Mammary epithelial cell (primary cell): ENCODE measurements around the gene A2ML1.

ENCODE experiments used
- CTCF ChIP-seq, 2 donors: IDR thresholded peaks in 1 of 2; conservative IDR thresholded peaks in 1 of 2; 2 replicates each; pipeline ENCODE4 v1.5.1; 2011 to 2012; ENCODE audit warnings: inconsistent platforms in 2 of 2, low read length in 2 of 2, mild to moderate bottlenecking in 2 of 2, control low read depth in 1 of 2, low read depth in 1 of 2; ENCODE audit not compliant: insufficient read depth in 1 of 2; ENCODE audit errors: extremely low read depth in 1 of 2
- EZH2 ChIP-seq: IDR thresholded peaks from 2 replicates; pipeline ENCODE4 v1.6.1; 2012; ENCODE audit warnings: low read length, inconsistent platforms, borderline replicate concordance

GRCh38 chr12:8827551-8828256 is 5.3 kb downstream of the A2ML1 start:
- TF ChIP-seq CTCF (conservative IDR thresholded peaks at IDR 0.05 in 1 of 2, IDR thresholded peaks at IDR 0.05 in 1 of 2; ENCODE audit: extremely low read depth in 1 of 2, insufficient read depth in 1 of 2, low read depth in 1 of 2, low read length in 2 of 2), result no peak
- TF ChIP-seq EZH2, result no peak
